WTC11 (cell line): Measurements from ENCODE around the gene RYR2. TPM values are rescaled to one million over a fixed set of nuclear protein-coding genes. Genes with fewer than 3 reads are reported as not detected.

Experiments used
- ATAC-seq: fragments of 200-7000 bp; cut with Tn5 transposase; 2 replicates; pipeline ENCODE4 v1.10.0; 2021; ENCODE audit warnings: mild to moderate bottlenecking, moderate library complexity
- CTCF ChIA-PET: fragments of 300-600 bp; sonication (Branson Sonifier 250); formaldehyde crosslinking; loops from one replicate; lab custom pipeline; 2021; ENCODE audit warnings: antibody characterized with exemption; lab: Charles Lee
- POLR2A ChIA-PET: fragments of 350-600 bp; sonication (Branson Sonifier 250); formaldehyde crosslinking; loops from one replicate; lab custom pipeline; 2021; ENCODE audit warnings: antibody characterized with exemption; lab: Charles Lee
- DNase-seq: peaks from one replicate; pipeline ENCODE4 v3.0.0; 2021; ENCODE audit warnings: low spot score
- H3K27ac Mint-ChIP-seq: 2 replicates; pipeline ENCODE4 v1.8.0; 2021; ENCODE audit warnings: mixed read lengths
- H3K27me3 Mint-ChIP-seq: 2 replicates; pipeline ENCODE4 v1.8.0; 2021; ENCODE audit warnings: low read depth, mild to moderate bottlenecking, moderate library complexity, mixed read lengths
- H3K36me3 Mint-ChIP-seq: 2 replicates; pipeline ENCODE4 v1.8.0; 2021; ENCODE audit warnings: mixed read lengths
- H3K4me1 Mint-ChIP-seq: 2 replicates; pipeline ENCODE4 v1.8.0; 2022; ENCODE audit warnings: mixed read lengths
- H3K4me3 Mint-ChIP-seq: 2 replicates; pipeline ENCODE4 v1.8.0; 2021; ENCODE audit warnings: mild to moderate bottlenecking, moderate library complexity, mixed read lengths
- H3K9me3 Mint-ChIP-seq: 2 replicates; pipeline ENCODE4 v1.8.0; 2021; ENCODE audit warnings: mixed read lengths
- E2F4 ChIP-seq: sonication (generic); formaldehyde crosslinking; IDR thresholded peaks from 2 replicates; pipeline ENCODE4 v1.8.1; 2022; ENCODE audit warnings: low read depth, mild to moderate bottlenecking, moderate library complexity, missing genetic modification reagents, borderline replicate concordance
- EMX1 ChIP-seq: fragments of 250-450 bp; sonication (Bioruptor Pico); IDR thresholded peaks from 2 replicates; pipeline ENCODE4 v1.8.0; 2021; ENCODE audit warnings: mild to moderate bottlenecking
- GABPB1 ChIP-seq: sonication (generic); formaldehyde crosslinking; IDR thresholded peaks from 2 replicates; pipeline ENCODE4 v1.8.1; 2023; ENCODE audit warnings: mild to moderate bottlenecking, missing genetic modification reagents
- HMGXB4 ChIP-seq: sonication (generic); formaldehyde crosslinking; IDR thresholded peaks from 2 replicates; pipeline ENCODE4 v1.8.1; 2023; ENCODE audit warnings: mild to moderate bottlenecking, moderate library complexity, missing genetic modification reagents
- IRF1 ChIP-seq: sonication (generic); formaldehyde crosslinking; IDR thresholded peaks from 2 replicates; pipeline ENCODE4 v1.8.0; 2023; ENCODE audit warnings: missing genetic modification reagents
- IRF2 ChIP-seq: sonication (generic); formaldehyde crosslinking; IDR thresholded peaks from 2 replicates; pipeline ENCODE4 v1.8.0; 2022; ENCODE audit warnings: low read depth, missing genetic modification reagents, borderline replicate concordance
- JAZF1 ChIP-seq: fragments of 250-450 bp; sonication (Bioruptor Pico); IDR thresholded peaks from 2 replicates; pipeline ENCODE4 v1.9.0; 2021; ENCODE audit warnings: moderate library complexity, mild to moderate bottlenecking, inconsistent platforms
- MXD4 ChIP-seq: fragments of 250-450 bp; sonication (Bioruptor Pico); IDR thresholded peaks from 2 replicates; pipeline ENCODE4 v1.8.0; 2021; ENCODE audit warnings: mild to moderate bottlenecking, moderate library complexity, borderline replicate concordance
- NFE2L1 ChIP-seq: sonication (generic); formaldehyde crosslinking; IDR thresholded peaks from 2 replicates; pipeline ENCODE4 v1.8.1; 2023; ENCODE audit warnings: missing genetic modification reagents
- OVOL2 ChIP-seq: fragments of 250-450 bp; sonication (Bioruptor Pico); IDR thresholded peaks from 2 replicates; pipeline ENCODE4 v1.9.0; 2021; ENCODE audit warnings: mild to moderate bottlenecking, borderline replicate concordance
- PREB ChIP-seq: sonication (generic); formaldehyde crosslinking; IDR thresholded peaks from 2 replicates; pipeline ENCODE4 v1.8.1; 2022; ENCODE audit warnings: mild to moderate bottlenecking, missing genetic modification reagents, moderate library complexity, borderline replicate concordance
- TEAD4 ChIP-seq: sonication (generic); formaldehyde crosslinking; IDR thresholded peaks from 2 replicates; pipeline ENCODE4 v1.8.0; 2022; ENCODE audit warnings: mild to moderate bottlenecking, missing genetic modification reagents
- ZBTB21 ChIP-seq: sonication (generic); formaldehyde crosslinking; IDR thresholded peaks from 2 replicates; pipeline ENCODE4 v1.8.1; 2023; ENCODE audit warnings: mild to moderate bottlenecking, missing genetic modification reagents, borderline replicate concordance
- ZMAT4 ChIP-seq: fragments of 250-450 bp; sonication (Bioruptor Pico); IDR thresholded peaks from 2 replicates; pipeline ENCODE4 v1.9.0; 2021; ENCODE audit warnings: mild to moderate bottlenecking
- ZNF219 ChIP-seq: sonication (generic); formaldehyde crosslinking; IDR thresholded peaks from 2 replicates; pipeline ENCODE4 v1.8.0; 2023; ENCODE audit warnings: missing genetic modification reagents, mild to moderate bottlenecking, borderline replicate concordance
- ZNF232 ChIP-seq: sonication (generic); formaldehyde crosslinking; IDR thresholded peaks from 2 replicates; pipeline ENCODE4 v1.8.0; 2022; ENCODE audit warnings: mild to moderate bottlenecking, missing genetic modification reagents
- ZNF423 ChIP-seq: fragments of 250-450 bp; sonication (Bioruptor Pico); IDR thresholded peaks from 2 replicates; pipeline ENCODE4 v2.1.2; 2022; ENCODE audit warnings: mild to moderate bottlenecking, moderate library complexity
- total RNA-seq: library from RNA; stranded (reverse); gene quantifications from 3 replicates; pipeline ENCODE4 v1.2.3, GENCODE V29; 2021

The RYR2 gene
- total RNA-seq, 1 experiment from 2014 or later = 7.9 TPM

GRCh38 chr1:237197470-237198425, 155.8 kb downstream of the RYR2 start (continued):
- TF ChIP-seq PREB (no peak), ZMAT4 (no peak), ZNF423 (CRISPR knock-in tag) (no peak), IRF2 (CRISPR knock-in tag) (no peak), IRF1 (CRISPR knock-in tag) (no peak), TEAD4 (no peak), MXD4 (no peak), NFE2L1 (CRISPR knock-in tag) (no peak), JAZF1 (CRISPR knock-in tag) (no peak), HMGXB4 (CRISPR knock-in tag) (no peak), E2F4 (CRISPR knock-in tag) (no peak), GABPB1 (no peak), ZNF219 (no peak), ZBTB21 (no peak)

GRCh38 chr1:237199026-237199425, 157.0 kb downstream of the RYR2 start:
- ChIA-PET POLR2A (no interaction called here), CTCF (no interaction called here)
- Mint-ChIP-seq H3K9me3 (no peaks in the 10 kb centered on the region), H3K4me3 (no peak overlapping the region), H3K27me3 (no peaks in the 10 kb centered on the region), H3K36me3 (no peaks in the 10 kb centered on the region), H3K4me1 (peaks cover 18% of the 10 kb centered on the region)
- TF ChIP-seq EMX1 (CRISPR knock-in tag) (no peak), ZNF232 (no peak)
- TF ChIP-seq, all 79 proteins: peak for 0
- no peak for DNase-seq
- H3K27ac Mint-ChIP-seq = 0 out of 2 replicates have a peak overlapping the region, but pooled peaks have one; percentile 20
- ATAC-seq = no peak

- Mint-ChIP-seq H3K27me3 (no peaks in the 10 kb centered on the region), H3K9me3 (no peaks in the 10 kb centered on the region), H3K4me3 (no peak overlapping the region), H3K27ac (no peak overlapping the region), H3K4me1 (peaks cover 18% of the 10 kb centered on the region), H3K36me3 (no peaks in the 10 kb centered on the region)
- ATAC-seq = no peak
- CTCF ChIA-PET = no interaction called here
- DNase-seq = no peak
- POLR2A ChIA-PET = no interaction called here
- TF ChIP-seq OVOL2 (CRISPR knock-in tag) = no peak
Observed at GRCh38 chr1:237201155-237201554, 159.2 kb downstream of the RYR2 start.
